ENCODE measurements around the gene VEZT.

- TF ChIP-seq CTCF (IDR thresholded peaks at IDR 0.05), result no peak
- no peak for TF ChIP-seq POLR2A (IDR thresholded peaks at IDR 0.05)
These were observed 124.4 kb downstream of the VEZT start for GRCh38 chr12:95342008-95342407.
